B cell (primary cell): ENCODE results near the gene LTBP2. TPM values are rescaled to one million over a fixed set of nuclear protein-coding genes. Genes with fewer than 3 reads are reported as not detected.
"Not testable (repeated sequence)": the region's sequence is repeated elsewhere in the genome, so short reads cannot be mapped to it uniquely, and the experiment has no call there.

Experiments used
- ATAC-seq: fragments of 200-7000 bp; cut with Tn5 transposase; one replicate; pipeline ENCODE4 v1.10.0; 2021; ENCODE audit warnings: low read depth, mild to moderate bottlenecking, moderate number of reproducible peaks, moderate library complexity
- CTCF ChIA-PET: fragments of 350-600 bp; sonication (Branson Sonifier 250); formaldehyde crosslinking; loops from one replicate; lab custom pipeline; 2021; ENCODE audit warnings: antibody characterized with exemption, inconsistent platforms; lab: Charles Lee
- POLR2A ChIA-PET: fragments of 350-600 bp; sonication (Branson Sonifier 250); formaldehyde crosslinking; loops from one replicate; lab custom pipeline; 2021; ENCODE audit warnings: antibody characterized with exemption; lab: Charles Lee
- DNase-seq: peaks from one replicate; pipeline ENCODE4 v3.0.0; 2013
- H2AFZ ChIP-seq: 2 replicates; pipeline ENCODE4 v1.6.1; 2012; ENCODE audit warnings: mild to moderate bottlenecking, low read depth, low read length; ENCODE audit not compliant: insufficient read depth, poor library complexity, severe bottlenecking
- H3K27ac ChIP-seq, 2 donors: 1 replicate in 1 of 2; 2 replicates in 1 of 2; pipeline ENCODE4 v1.5.1; 2012 to 2013; ENCODE audit warnings: low read length in 2 of 2, mild to moderate bottlenecking in 2 of 2, moderate library complexity in 1 of 2
- H3K27me3 ChIP-seq, 4 experiments: fragments of 200-600 bp in 1 of 4; sonication (generic) in 1 of 4; replicated peaks in 1 of 4; 1 replicate in 2 of 4; 2 replicates in 2 of 4; pipeline versions ENCODE4 v1.6.1 to v1.7.0; 2013 to 2016; ENCODE audit warnings: low read length in 3 of 4, mild to moderate bottlenecking in 2 of 4, mixed read lengths in 1 of 4, moderate library complexity in 1 of 4; ENCODE audit not compliant: insufficient read depth in 4 of 4, control insufficient read depth in 3 of 4; ENCODE audit errors: control extremely low read depth in 1 of 4
- H3K36me3 ChIP-seq, 2 experiments: replicated peaks in 1 of 2; 1 replicate in 1 of 2; 2 replicates in 1 of 2; pipeline versions ENCODE4 v1.6.1 to v1.7.1; 2013; ENCODE audit warnings: low read length in 1 of 2; ENCODE audit not compliant: insufficient read depth in 2 of 2, control insufficient read depth in 1 of 2; ENCODE audit errors: control extremely low read depth in 1 of 2, extremely low read depth in 1 of 2
- H3K4me1 ChIP-seq, 2 donors: fragments of 200-600 bp in 1 of 2; sonication (generic) in 1 of 2; 1 replicate in 1 of 2; 2 replicates in 1 of 2; pipeline versions ENCODE4 v1.5.1 to v1.6.1; 2013 to 2017; ENCODE audit warnings: low read length in 2 of 2; ENCODE audit not compliant: control insufficient read depth in 2 of 2, insufficient read depth in 2 of 2
- H3K4me2 ChIP-seq: replicated peaks from 2 replicates; pipeline ENCODE3; 2012; ENCODE audit warnings: mild to moderate bottlenecking, low read depth, low read length; ENCODE audit not compliant: poor library complexity, severe bottlenecking
- H3K4me3 ChIP-seq, 5 experiments: fragments of 200-600 bp in 1 of 5; sonication (generic) in 1 of 5; 1 replicate in 3 of 5; 2 replicates in 2 of 5; pipeline versions ENCODE4 v1.5.1 to v1.7.0; 2011 to 2016; ENCODE audit warnings: low read length in 4 of 5, mild to moderate bottlenecking in 4 of 5, low read depth in 2 of 5, control low read depth in 1 of 5, moderate library complexity in 1 of 5; ENCODE audit not compliant: insufficient read depth in 1 of 5; ENCODE audit errors: control extremely low read depth in 1 of 5, extremely low read depth in 1 of 5
- H3K79me2 ChIP-seq: fragments of 200-600 bp; sonication (generic); one replicate; pipeline ENCODE4 v1.6.0; 2016; ENCODE audit warnings: low read length; ENCODE audit not compliant: control insufficient read depth, insufficient read depth
- H3K9ac ChIP-seq: fragments of 200-600 bp; sonication (generic); 2 replicates; pipeline ENCODE4 v1.6.1; 2017; ENCODE audit warnings: mild to moderate bottlenecking, low read length, moderate library complexity
- H3K9me3 ChIP-seq, 3 donors: one replicate each; pipeline versions ENCODE4 v1.6.1 to v1.7.1; 2013; ENCODE audit warnings: low read length in 2 of 3; ENCODE audit not compliant: control insufficient read depth in 2 of 3, insufficient read depth in 1 of 3; ENCODE audit errors: control extremely low read depth in 1 of 3
- H4K20me1 ChIP-seq: 2 replicates; pipeline ENCODE4 v1.6.0; 2012; ENCODE audit warnings: mild to moderate bottlenecking, low read length; ENCODE audit not compliant: insufficient read depth, control insufficient read depth, poor library complexity, severe bottlenecking
- H3K27ac Mint-ChIP-seq: one replicate; pipeline ENCODE4 v1.8.0; 2021; ENCODE audit warnings: mixed read lengths
- H3K27me3 Mint-ChIP-seq: one replicate; pipeline ENCODE4 v1.8.0; 2021; ENCODE audit warnings: mixed read lengths
- H3K4me1 Mint-ChIP-seq: one replicate; pipeline ENCODE4 v1.8.0; 2021; ENCODE audit warnings: mixed read lengths
- H3K4me3 Mint-ChIP-seq: one replicate; pipeline ENCODE4 v1.8.0; 2021; ENCODE audit warnings: mixed read lengths
- H3K9me3 Mint-ChIP-seq: one replicate; pipeline ENCODE4 v1.8.0; 2022; ENCODE audit warnings: mixed read lengths; ENCODE audit not compliant: insufficient read depth
- CTCF ChIP-seq: fragments of 200-600 bp; IDR thresholded peaks from one replicate; pipeline ENCODE4 v1.8.0; 2022; ENCODE audit warnings: antibody characterized with exemption, mild to moderate bottlenecking
- EZH2 ChIP-seq: IDR thresholded peaks from 2 replicates; pipeline ENCODE4 v1.6.1; 2012; ENCODE audit warnings: borderline replicate concordance, low read depth, mild to moderate bottlenecking, moderate library complexity, low read length; ENCODE audit not compliant: insufficient read depth, poor library complexity, severe bottlenecking
- WGBS: methylation state at CpG from one replicate; pipeline ENCODE4 v1.1.5; 2013; ENCODE audit warnings: missing lambda C conversion rate; ENCODE audit not compliant: insufficient coverage; 5-methylcytosine and 5-hydroxymethylcytosine counted together
- intact Hi-C: fragments of 100-400 bp; cut with micrococcal nuclease; formaldehyde crosslinking; loops from one replicate; pipeline ENCODE4 v1.10.0; 2022
- polyA plus RNA-seq: library from polyadenylated mRNA; depleted of rRNA; stranded (reverse); fragments of >200 nt; gene quantifications from 2 replicates; pipeline ENCODE4 v1.2.3, GENCODE V29; 2012
- total RNA-seq, 2 donors: library from RNA; stranded (reverse); fragments of 120-200 nt in 1 of 2; gene quantifications; 1 replicate in 1 of 2; 2 replicates in 1 of 2; pipeline versions ENCODE4 v1.2.3 to v1.2.4, GENCODE V29; 2013 to 2022

The LTBP2 gene
- total and polyA plus RNA-seq, 2 donors (not counting 1 experiment from before 2014, with no cell fraction given), result 0.12 to 0.22 TPM

GRCh38 chr14:74538411-74539391, 73.3 kb downstream of the LTBP2 start:
- Histone ChIP-seq H3K36me3 (no peaks in the 10 kb centered on the region), H3K27ac (no peak overlapping the region), H3K4me3 (no peak overlapping the region), H2AFZ (no peak overlapping the region), H3K4me1 (no peaks in the 10 kb centered on the region), H4K20me1 (no peaks in the 10 kb centered on the region), H3K4me2 (no peak overlapping the region), H3K79me2 (no peaks in the 10 kb centered on the region), H3K27me3 (no peaks in the 10 kb centered on the region), H3K9me3 (no peaks in the 10 kb centered on the region), H3K9ac (no peak overlapping the region)
- H3K27me3 Mint-ChIP-seq, result peaks cover 7% of the 10 kb centered on the region
- no peak for DNase-seq
- H3K9me3 Mint-ChIP-seq, result no peaks in the 10 kb centered on the region
- ATAC-seq, result no peak
- 95% methylated on average over 8 of the region's 11 CpGs for WGBS
- POLR2A ChIA-PET, result no interaction called here
- H3K27ac Mint-ChIP-seq, result no peak overlapping the region
- no peaks in the 10 kb centered on the region for H3K4me1 Mint-ChIP-seq
- intact Hi-C loops, result no loop called here
- no peak for TF ChIP-seq CTCF
- no peak for TF ChIP-seq EZH2
- no peak overlapping the region for H3K4me3 Mint-ChIP-seq
- CTCF ChIA-PET, result no interaction called here

DNA sequence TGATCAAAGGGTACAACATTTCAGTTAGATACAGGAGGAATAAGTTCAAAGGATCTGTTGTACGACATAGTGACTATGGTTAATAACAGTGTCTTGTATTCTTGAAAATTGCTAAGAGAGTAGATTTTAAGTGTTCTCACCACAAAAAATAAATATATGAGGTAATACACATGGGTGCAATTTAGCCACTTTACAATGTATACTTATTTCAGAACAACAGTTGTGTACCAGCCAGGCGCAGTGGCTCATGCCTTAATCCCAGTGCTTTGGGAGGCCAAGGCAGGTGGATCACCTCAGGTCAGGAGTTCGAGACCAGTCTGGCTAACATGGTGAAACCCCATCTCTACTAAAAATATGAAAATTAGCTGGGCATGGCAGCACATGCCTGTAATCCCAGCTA, 75.7 kb downstream of the LTBP2 start:
- H3K9ac ChIP-seq, H3K9me3 Mint-ChIP-seq, ATAC-seq, H3K4me2 ChIP-seq, H3K27me3 Mint-ChIP-seq, H3K4me1 ChIP-seq, intact Hi-C loops, H3K4me1 Mint-ChIP-seq, H2AFZ ChIP-seq, DNase-seq, H3K27ac Mint-ChIP-seq, H4K20me1 ChIP-seq, H3K27me3 ChIP-seq, POLR2A ChIA-PET, H3K4me3 Mint-ChIP-seq, H3K4me3 ChIP-seq, H3K36me3 ChIP-seq, CTCF ChIA-PET, H3K9me3 ChIP-seq, H3K79me2 ChIP-seq, H3K27ac ChIP-seq: not testable (repeated sequence)
- 100% methylated on average over 1 of the region's 3 CpGs for WGBS
